IMR-90 (cell line): ENCODE measurements around the gene TXLNA. TPM values are rescaled to one million over a fixed set of nuclear protein-coding genes. Genes with fewer than 3 reads are reported as not detected.

ENCODE experiments used
- ATAC-seq: fragments of 200-7000 bp; cut with Tn5 transposase; 2 replicates; pipeline ENCODE4 v1.9.1; 2020; ENCODE audit warnings: low read depth, mild to moderate bottlenecking, moderate library complexity
- BruUV-seq: library from RNA; stranded (reverse); fragments of 400-500 nt; replicated peaks from 2 replicates; lab custom pipeline; 2021; lab: Mats Ljungman, UMichigan
- CTCF ChIA-PET: fragments of 300-600 bp; formaldehyde crosslinking; extraction: SDS; loops from one replicate; lab custom pipeline; 2021; ENCODE audit warnings: antibody characterized with exemption; lab: Yijun Ruan, JAX
- POLR2A ChIA-PET: fragments of 300-600 bp; sonication (Branson Sonifier 250); formaldehyde crosslinking; loops from one replicate; lab custom pipeline; 2022; ENCODE audit warnings: antibody characterized with exemption; ENCODE audit not compliant: unreplicated experiment; lab: Charles Lee
- DNase-seq: peaks from one replicate; pipeline ENCODE4 v3.0.0; 2013
- H2AFZ ChIP-seq: replicated peaks from 2 replicates; pipeline ENCODE3; 2013; ENCODE audit warnings: low read length, mild to moderate bottlenecking; ENCODE audit not compliant: poor library complexity
- H2AK5ac ChIP-seq: 2 replicates; pipeline ENCODE4 v1.6.1; 2013; ENCODE audit warnings: low read depth, low read length, inconsistent platforms
- H2AK9ac ChIP-seq: replicated peaks from 2 replicates; pipeline ENCODE3; 2013; ENCODE audit warnings: mild to moderate bottlenecking, low read depth, low read length, moderate library complexity; ENCODE audit not compliant: poor library complexity
- H2BK120ac ChIP-seq: 2 replicates; pipeline ENCODE4 v1.6.1; 2013; ENCODE audit warnings: low read depth, low read length, inconsistent platforms
- H2BK15ac ChIP-seq: 3 replicates; pipeline ENCODE4 v1.6.1; 2013; ENCODE audit warnings: low read depth, low read length, inconsistent platforms
- H2BK20ac ChIP-seq: 2 replicates; pipeline ENCODE4 v1.6.1; 2013; ENCODE audit warnings: low read depth, mild to moderate bottlenecking, inconsistent platforms, low read length, moderate library complexity
- H2BK5ac ChIP-seq: 2 replicates; pipeline ENCODE4 v1.6.1; 2013; ENCODE audit warnings: mild to moderate bottlenecking, low read depth, low read length, inconsistent platforms; ENCODE audit not compliant: poor library complexity, severe bottlenecking
- H3K14ac ChIP-seq: replicated peaks from 2 replicates; pipeline ENCODE4 v1.6.1; 2013; ENCODE audit warnings: low read depth, low read length, inconsistent platforms
- H3K18ac ChIP-seq: 2 replicates; pipeline ENCODE4 v1.6.1; 2013; ENCODE audit warnings: low read depth, low read length, control low read depth
- H3K23ac ChIP-seq: 2 replicates; pipeline ENCODE4 v1.6.1; 2013; ENCODE audit warnings: low read depth, low read length, inconsistent platforms
- H3K27ac ChIP-seq: 2 replicates; pipeline ENCODE4 v1.5.1; 2013; ENCODE audit warnings: mild to moderate bottlenecking, control low read depth, low read length; ENCODE audit not compliant: insufficient read depth
- H3K27me3 ChIP-seq: 2 replicates; pipeline ENCODE4 v1.6.1; 2013; ENCODE audit warnings: low read length; ENCODE audit not compliant: control insufficient read depth, insufficient read depth
- H3K36me3 ChIP-seq: 2 replicates; pipeline ENCODE4 v1.6.1; 2013; ENCODE audit warnings: low read length, mixed read lengths; ENCODE audit not compliant: control insufficient read depth, insufficient read depth
- H3K4ac ChIP-seq: 2 replicates; pipeline ENCODE4 v1.6.1; 2013; ENCODE audit warnings: low read depth, low read length, inconsistent platforms
- H3K4me1 ChIP-seq: 2 replicates; pipeline ENCODE4 v1.6.1; 2013; ENCODE audit warnings: low read length, mixed read lengths; ENCODE audit not compliant: control insufficient read depth, insufficient read depth
- H3K4me2 ChIP-seq: 2 replicates; pipeline ENCODE4 v1.6.1; 2013; ENCODE audit warnings: low read depth, mild to moderate bottlenecking, control low read depth, low read length, moderate library complexity
- H3K4me3 ChIP-seq: 2 replicates; pipeline ENCODE4 v1.5.1; 2013; ENCODE audit warnings: low read depth, mild to moderate bottlenecking, control low read depth, low read length, moderate library complexity; ENCODE audit not compliant: insufficient read depth
- H3K56ac ChIP-seq: 2 replicates; pipeline ENCODE4 v1.6.1; 2013; ENCODE audit warnings: low read length, inconsistent platforms; ENCODE audit not compliant: insufficient read depth; ENCODE audit errors: extremely low read depth
- H3K79me1 ChIP-seq, 2 experiments: 2 replicates each; pipeline ENCODE4 v1.6.1; 2013; ENCODE audit warnings: low read length in 2 of 2, inconsistent platforms in 1 of 2, low read depth in 1 of 2
- H3K9ac ChIP-seq: 2 replicates; pipeline ENCODE4 v1.6.1; 2013; ENCODE audit warnings: low read depth, low read length, control low read depth
- H3K9me1 ChIP-seq: 2 replicates; pipeline ENCODE4 v1.6.1; 2013; ENCODE audit warnings: low read length, inconsistent platforms; ENCODE audit not compliant: insufficient read depth
- H3K9me3 ChIP-seq: 2 replicates; pipeline ENCODE4 v1.6.1; 2013; ENCODE audit warnings: low read length; ENCODE audit not compliant: control insufficient read depth, insufficient read depth
- H4K20me1 ChIP-seq: 2 replicates; pipeline ENCODE4 v1.6.1; 2013; ENCODE audit warnings: low read length, inconsistent platforms; ENCODE audit not compliant: insufficient read depth
- H4K5ac ChIP-seq: 2 replicates; pipeline ENCODE4 v1.6.1; 2013; ENCODE audit warnings: mild to moderate bottlenecking, low read depth, low read length, control low read depth
- H4K8ac ChIP-seq, 2 experiments: 2 replicates each; pipeline ENCODE4 v1.6.1; 2013; ENCODE audit warnings: low read depth in 2 of 2, low read length in 2 of 2, control low read depth in 1 of 2, inconsistent platforms in 1 of 2
- H4K91ac ChIP-seq: 2 replicates; pipeline ENCODE4 v1.6.1; 2013; ENCODE audit warnings: low read depth, low read length, inconsistent platforms; ENCODE audit not compliant: insufficient read depth
- BHLHE40 ChIP-seq: fragments of 150-350 bp; IDR thresholded peaks from 2 replicates; pipeline ENCODE4 v1.6.1; 2016; ENCODE audit warnings: mild to moderate bottlenecking, low read depth, low read length
- CEBPB ChIP-seq: IDR thresholded peaks from 2 replicates; pipeline ENCODE4 v1.6.1; 2012; ENCODE audit warnings: low read depth, low read length, improper control_type of control experiment
- CTCF ChIP-seq: conservative IDR thresholded peaks from 2 replicates; pipeline ENCODE4 v1.5.1; 2012; ENCODE audit warnings: mild to moderate bottlenecking, low read depth, low read length, improper control_type of control experiment
- ELK1 ChIP-seq: fragments of 150-350 bp; IDR thresholded peaks from 2 replicates; pipeline ENCODE4 v1.6.1; 2016; ENCODE audit warnings: low read depth, mild to moderate bottlenecking, low read length, moderate library complexity, borderline replicate concordance
- FOS ChIP-seq: fragments of 150-350 bp; IDR thresholded peaks from 2 replicates; pipeline ENCODE4 v1.6.1; 2016; ENCODE audit warnings: low read depth, low read length
- MAZ ChIP-seq: IDR thresholded peaks from 2 replicates; pipeline ENCODE4 v1.6.1; 2012; ENCODE audit warnings: low read depth, mild to moderate bottlenecking, low read length, improper control_type of control experiment, moderate library complexity, borderline replicate concordance
- MXI1 ChIP-seq: IDR thresholded peaks from 2 replicates; pipeline ENCODE4 v1.6.1; 2012; ENCODE audit warnings: low read depth, mild to moderate bottlenecking, low read length, moderate library complexity, borderline replicate concordance
- NFE2L2 ChIP-seq: fragments of 150-350 bp; IDR thresholded peaks from 2 replicates; pipeline ENCODE4 v1.6.1; 2016; ENCODE audit warnings: low read depth, mild to moderate bottlenecking, low read length
- POLR2A ChIP-seq: IDR thresholded peaks from 2 replicates; pipeline ENCODE4 v1.6.1; 2012; ENCODE audit warnings: mild to moderate bottlenecking, low read depth, low read length
- RAD21 ChIP-seq: IDR thresholded peaks from 2 replicates; pipeline ENCODE4 v1.6.1; 2012; ENCODE audit warnings: low read length, improper control_type of control experiment
- RCOR1 ChIP-seq: IDR thresholded peaks from 2 replicates; pipeline ENCODE4 v1.6.1; 2012; ENCODE audit warnings: mild to moderate bottlenecking, low read length, improper control_type of control experiment; ENCODE audit not compliant: insufficient replicate concordance
- RFX5 ChIP-seq: IDR thresholded peaks from 2 replicates; pipeline ENCODE4 v1.8.0; 2012; ENCODE audit warnings: low read depth, mild to moderate bottlenecking, low read length, moderate library complexity
- SMC3 ChIP-seq: fragments of 150-350 bp; IDR thresholded peaks from 2 replicates; pipeline ENCODE4 v1.6.1; 2016; ENCODE audit warnings: low read depth, mild to moderate bottlenecking, antibody characterized with exemption, low read length, moderate library complexity
- USF2 ChIP-seq: fragments of 150-350 bp; IDR thresholded peaks from 2 replicates; pipeline ENCODE4 v1.6.1; 2017; ENCODE audit warnings: mild to moderate bottlenecking, antibody characterized with exemption, low read length, low read depth
- WGBS, 2 experiments: methylation state at CpG; one replicate each; pipeline versions ENCODE4 v1.1.5 to v1.1.7; 2013; ENCODE audit warnings: missing lambda C conversion rate in 2 of 2; ENCODE audit not compliant: insufficient read length in 1 of 2; ENCODE audit errors: extremely low coverage in 2 of 2; 5-methylcytosine and 5-hydroxymethylcytosine counted together
- dilution Hi-C: fragments of 300-500 bp; cut with HindIII; formaldehyde crosslinking; loops from one replicate; pipeline ENCODE4 v1.14.3; 2018; ENCODE audit warnings: low sequenced_read_pairs; ENCODE audit not compliant: unreplicated experiment
- in situ Hi-C: fragments of 300-500 bp; cut with MboI; formaldehyde crosslinking; loops from 3 replicates; pipeline ENCODE4 v1.14.3; 2019; ENCODE audit warnings: low sequenced_read_pairs, inconsistent platforms, mixed read lengths
- intact Hi-C: fragments of 100-400 bp; cut with micrococcal nuclease; formaldehyde crosslinking; loops from 2 replicates; pipeline ENCODE4 v1.10.0; 2022
- polyA plus RNA-seq, 3 experiments: library from polyadenylated mRNA; depleted of rRNA; stranded (reverse); fragments of >200 nt; gene quantifications; 2 replicates each; pipeline ENCODE4 v1.2.3, GENCODE V29; 2012; ENCODE audit warnings: low replicate concordance in 1 of 3
- total RNA-seq: library from RNA; depleted of rRNA; stranded (reverse); fragments of >200 nt; gene quantifications from 2 replicates; pipeline ENCODE4 v1.2.3, GENCODE V29; 2012

TXLNA gene
- total and polyA plus RNA-seq, 2 of the 4 experiments (the other 2 are of a cell fraction) = 47.6 to 102 TPM

GRCh38 chr1:32178380-32179192 is 889 bp upstream of the TXLNA start:
- dilution Hi-C loops = no loop called here
- TF ChIP-seq POLR2A (no peak), RFX5 (no peak), RAD21 (no peak), USF2 (no peak), CTCF (no peak), MAZ (no peak), RCOR1 (no peak), NFE2L2 (no peak), CEBPB (no peak), FOS (no peak), MXI1 (no peak), ELK1 (no peak), SMC3 (no peak), BHLHE40 (no peak)

More at GRCh38 chr1:32178380-32179192, 889 bp upstream of the TXLNA start:
- ChIA-PET CTCF (no interaction called here), POLR2A (interaction anchor here (0.5 to 1.0 kb wide), 3 partner anchors 34 to 71 kb away, joined by 3 to 7 read pairs (median 4); partner anchors contain the start of gene KPNA6)
- Histone ChIP-seq H3K4me3 (no peak overlapping the region), H3K18ac (no peak overlapping the region), H3K36me3 (peaks cover 27% of the 10 kb centered on the region), H3K9me1 (peaks cover 8% of the 10 kb centered on the region; the same call in 1 of the 2 replicates), H3K4me1 (peaks cover 15% of the 10 kb centered on the region), H3K79me1 (peaks cover 6 to 39% of the 10 kb centered on the region in 2 experiments; a peak in 3 of 4 replicates), H3K27ac (peak overlapping the region; percentile 71), H2AFZ (peak overlapping the region; percentile 98), H4K91ac (peak overlapping the region; percentile 93), H3K4me2 (no peak overlapping the region), H2BK15ac (peak overlapping the region; percentile 14; the same call in 1 of the 3 replicates), H3K4ac (peak overlapping the region; percentile 85), H2AK9ac (peak overlapping the region; percentile 52), H2BK5ac (peak overlapping the region; percentile 57), H2BK20ac (no peak overlapping the region), H3K9me3 (no peaks in the 10 kb centered on the region), H3K9ac (peak overlapping the region; percentile 74; the same call in 1 of the 2 replicates), H3K23ac (peak overlapping the region; percentile 94; the same call in 1 of the 2 replicates), H2AK5ac (peak overlapping the region; percentile 92), H3K56ac (no peak overlapping the region), H4K20me1 (peaks cover 9% of the 10 kb centered on the region), H2BK120ac (peak overlapping the region; percentile 21; the same call in 1 of the 2 replicates), H3K14ac (peak overlapping the region; percentile 69), H3K27me3 (no peaks in the 10 kb centered on the region), H4K8ac (peak overlapping the region; percentile 95 to 97), H4K5ac (peak overlapping the region; percentile 96)
- no TSS peak for BruUV-seq
- ATAC-seq (no peak), DNase-seq (no peak)
- intact Hi-C loops = no loop called here
- in situ Hi-C loops = no loop called here
- 92% methylated on average over 3 of the region's 7 CpGs; no CpG with 5 or more reads in 1 of the 2 experiments for WGBS, 2 experiments
